ENCODE results near the gene TSGA10.
A peak's percentile ranks its signal among the peaks of the same experiment; 100 is the strongest.
"Not testable (repeated sequence)": the region's sequence is repeated elsewhere in the genome, so short reads cannot be mapped to it uniquely, and the experiment has no call there.

Gene TSGA10

DNA sequence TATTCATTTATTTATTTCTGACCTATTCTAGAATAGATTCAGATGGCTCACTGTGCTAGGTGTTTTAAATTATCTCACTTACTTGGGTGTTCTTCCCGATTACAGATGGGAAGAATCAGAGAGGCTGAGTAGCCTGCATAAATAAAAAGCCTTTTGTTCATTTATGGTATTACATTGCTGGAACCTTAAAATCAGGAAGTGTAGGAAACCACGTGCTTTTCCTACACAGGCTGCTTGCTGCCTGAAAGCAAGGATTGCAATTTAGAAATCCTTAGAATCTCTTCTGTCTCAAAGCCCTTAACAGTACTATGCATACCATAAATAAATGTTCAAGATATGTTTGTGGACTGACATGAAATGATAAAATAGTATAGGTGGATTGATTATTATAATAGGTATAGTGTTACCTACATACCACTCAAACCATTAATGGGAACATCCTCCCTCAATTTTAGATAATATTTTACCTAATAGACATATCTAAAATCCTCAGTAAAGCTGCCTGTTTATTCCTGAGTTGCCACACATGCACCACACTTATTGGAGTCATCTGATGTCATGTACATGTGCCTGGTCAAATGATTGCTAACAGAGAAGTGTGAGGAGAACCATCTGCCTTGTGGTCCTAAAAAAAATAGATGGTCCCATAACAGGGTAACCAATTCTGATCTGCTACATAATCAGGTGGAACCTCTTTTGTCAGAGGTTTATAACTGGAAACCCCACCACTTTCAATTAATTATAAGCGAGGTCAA, 86.7 kb downstream of the TSGA10 start:
- no peak for DNase-seq

DNA sequence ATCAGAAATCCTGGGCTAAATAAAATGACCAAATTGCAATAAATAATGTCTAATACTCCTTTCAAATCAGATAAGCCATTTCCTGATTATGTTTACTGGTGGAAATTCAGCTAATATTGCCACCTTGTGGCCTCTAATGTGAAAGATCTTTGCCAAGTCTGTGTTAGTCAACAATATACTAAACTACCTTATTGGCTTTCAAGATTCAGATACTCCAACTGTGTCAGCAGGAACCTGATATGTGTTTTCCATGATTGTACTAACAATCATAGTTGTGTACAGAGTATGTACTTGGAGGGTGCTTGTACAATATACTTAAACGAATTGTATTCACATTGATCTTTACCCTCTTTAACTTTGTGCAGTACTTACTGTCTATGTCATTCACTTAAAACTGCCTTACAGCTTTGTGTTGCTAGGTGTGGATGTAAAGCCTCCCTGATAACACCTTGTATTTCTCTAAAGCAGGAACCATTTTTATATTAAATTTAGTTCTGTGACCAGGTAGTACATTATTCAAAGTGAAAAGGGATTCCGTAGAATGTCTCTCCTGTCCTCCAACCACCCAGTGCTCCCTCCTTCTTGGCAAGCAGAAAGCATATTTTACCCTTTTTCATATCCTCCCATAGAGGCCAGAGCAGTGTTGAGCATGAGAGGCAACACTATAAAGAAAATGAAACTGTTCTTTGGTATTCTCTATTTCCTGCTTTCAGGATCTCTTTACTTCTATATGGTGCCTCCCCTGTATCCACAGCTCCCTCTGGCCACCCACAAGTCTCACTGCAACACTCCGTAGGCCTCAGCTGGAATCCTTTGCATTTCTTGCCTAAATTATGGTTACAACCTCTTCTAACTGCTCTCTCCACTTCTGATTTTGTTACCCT, 88.4 kb downstream of the TSGA10 start:
- DNase-seq: peak; percentile 6

GRCh38 chr2:99049187-99049586, 105.6 kb downstream of the TSGA10 start:
- DNase-seq: not testable (repeated sequence)

DNA sequence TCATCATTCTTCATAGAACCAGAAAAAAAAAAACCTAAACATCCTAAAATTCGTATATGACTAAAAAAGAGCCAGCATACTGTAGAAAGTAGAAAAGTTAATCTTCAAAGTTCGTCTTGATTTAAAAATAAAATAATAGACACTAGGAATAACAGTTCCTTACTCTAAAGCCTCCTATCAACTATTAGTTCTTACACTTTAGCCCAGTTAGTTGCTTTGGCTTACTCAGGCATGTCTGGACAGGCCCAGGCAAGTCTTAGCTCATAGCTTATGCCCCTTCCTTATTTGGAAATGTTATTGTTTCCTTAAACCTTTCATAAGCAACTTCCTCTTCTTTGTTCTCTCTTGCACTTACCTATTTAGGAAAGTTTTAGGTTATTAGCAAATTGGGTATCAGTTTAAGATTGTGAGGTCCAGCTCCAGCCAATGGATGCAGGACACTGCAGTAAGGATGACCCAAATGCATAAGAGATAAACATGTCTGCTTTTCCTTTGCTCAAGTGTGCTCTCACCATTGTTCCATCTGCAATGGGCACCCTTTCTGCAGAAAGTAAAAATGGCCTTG, 113.9 kb downstream of the TSGA10 start:
- DNase-seq: not testable (repeated sequence)

- no peak for DNase-seq
These were observed 118.8 kb downstream of the TSGA10 start for GRCh38 chr2:99035920-99036319.

DNA sequence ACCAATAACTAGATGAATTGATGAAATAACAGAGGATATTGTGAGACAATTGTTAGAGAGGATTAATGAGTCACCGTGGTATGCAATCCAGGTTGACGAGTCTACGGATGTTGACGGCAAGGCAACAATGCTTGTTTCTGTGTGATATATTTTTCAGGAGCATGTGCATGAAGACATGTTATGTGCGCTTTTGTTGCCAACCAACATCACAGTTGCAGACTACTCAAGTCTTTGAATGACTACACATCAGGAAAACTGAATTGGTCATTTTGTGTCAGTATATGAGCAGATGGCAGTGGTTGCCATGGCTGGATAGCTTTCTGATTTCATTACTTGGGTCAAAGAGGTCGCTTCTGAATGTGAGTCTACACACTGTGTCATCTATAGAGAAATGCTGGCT, 122.0 kb downstream of the TSGA10 start:
- DNase-seq: no peak

GRCh38 chr2:99032001-99032400, 122.7 kb downstream of the TSGA10 start:
- no peak for DNase-seq

GRCh38 chr2:99031481-99031880, 123.3 kb downstream of the TSGA10 start:
- no peak for DNase-seq

DNA sequence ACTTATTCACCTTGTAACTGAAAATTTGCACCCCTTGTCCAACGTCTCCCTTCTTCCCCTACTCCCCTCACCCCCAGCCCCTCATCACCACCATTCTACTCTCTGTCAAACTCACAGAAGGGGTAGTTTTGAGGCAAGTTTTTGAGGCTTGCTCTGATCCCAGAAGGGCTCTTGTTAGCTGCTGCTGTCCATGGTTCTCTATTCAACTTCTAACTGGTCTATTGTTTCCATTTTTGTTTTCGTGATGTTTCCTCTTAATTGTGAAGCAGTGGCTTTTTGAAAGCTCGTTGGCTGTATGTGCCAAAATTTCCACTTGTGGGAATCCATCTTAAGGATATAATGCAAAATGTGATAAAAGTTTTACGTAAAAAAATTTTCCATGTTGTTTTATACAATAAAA, 126.2 kb downstream of the TSGA10 start:
- no peak for DNase-seq

DNA sequence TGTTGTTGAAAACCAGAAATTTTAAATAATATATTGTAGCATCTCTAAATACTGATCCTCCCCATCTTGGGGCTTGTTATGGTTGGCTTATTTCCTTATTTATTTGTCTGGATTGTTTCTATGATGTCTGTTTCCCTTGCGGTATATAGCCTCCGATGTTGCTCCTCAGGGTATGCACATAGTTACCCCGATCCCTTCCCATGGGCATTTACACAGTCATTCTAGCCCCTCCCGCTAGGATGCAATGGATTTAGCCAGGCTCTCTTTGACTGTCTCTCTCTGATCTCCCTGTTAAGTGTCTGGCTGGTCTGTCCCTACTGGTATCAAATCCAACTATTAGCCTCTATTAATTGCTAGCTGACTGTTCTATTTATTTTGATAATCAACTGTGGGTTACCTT, 126.9 kb downstream of the TSGA10 start:
- no peak for DNase-seq

- DNase-seq: no peak
These were observed 154.0 kb downstream of the TSGA10 start for GRCh38 chr2:99000708-99001107.

DNA sequence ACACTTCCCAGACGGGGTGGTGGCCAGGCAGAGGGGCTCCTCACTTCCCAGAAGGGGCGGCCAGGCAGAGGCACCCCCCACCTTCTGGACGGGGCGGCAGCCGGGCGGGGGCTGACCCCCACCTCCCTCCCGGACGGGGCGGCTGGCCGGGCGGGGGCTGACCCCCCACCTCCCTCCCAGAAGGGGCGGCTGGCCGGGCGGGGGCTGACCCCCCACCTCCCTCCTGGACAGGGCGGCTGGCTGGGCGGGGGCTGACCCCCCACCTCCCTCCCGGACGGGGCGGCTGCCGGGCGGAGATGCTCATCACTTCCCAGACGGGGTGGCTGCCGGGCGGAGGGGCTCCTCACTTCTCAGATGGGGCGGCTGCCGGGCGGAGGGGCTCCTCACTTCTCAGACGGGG, 166.0 kb downstream of the TSGA10 start:
- DNase-seq: not testable (repeated sequence)

DNA sequence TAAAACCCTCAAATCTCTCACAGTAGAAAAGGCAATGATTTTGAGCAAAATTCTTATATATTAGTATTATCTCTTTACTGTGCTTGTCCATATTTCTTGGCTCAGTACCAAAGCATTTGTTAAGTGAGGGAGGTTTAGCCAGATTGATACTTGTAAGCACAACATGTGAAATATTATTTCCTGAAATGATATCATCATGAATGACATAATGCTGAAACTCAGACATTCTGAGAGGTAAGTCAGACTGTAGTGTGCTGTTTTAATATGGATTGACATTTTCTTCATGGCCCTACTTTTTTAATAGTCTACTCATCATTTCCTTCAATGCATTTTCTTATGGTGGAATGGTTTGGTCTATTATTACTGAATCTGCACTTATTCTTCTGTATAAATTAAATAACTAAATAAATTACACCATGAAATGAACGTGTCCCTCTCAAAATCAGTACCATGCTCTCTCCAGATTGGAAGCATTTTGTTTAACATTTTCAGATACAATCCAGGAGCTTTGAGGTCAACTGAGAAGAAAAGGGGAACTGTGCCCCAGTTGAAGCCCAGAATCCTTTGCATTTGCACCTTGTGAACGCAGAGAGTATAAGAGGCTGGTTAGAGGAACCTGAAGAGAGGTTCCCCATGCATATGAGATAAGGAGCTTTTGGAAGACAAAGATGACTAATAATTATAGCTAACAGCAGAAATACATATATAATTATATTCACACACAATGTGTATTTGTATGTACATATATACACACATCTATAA, 168.7 kb downstream of the TSGA10 start:
- no peak for DNase-seq

DNA sequence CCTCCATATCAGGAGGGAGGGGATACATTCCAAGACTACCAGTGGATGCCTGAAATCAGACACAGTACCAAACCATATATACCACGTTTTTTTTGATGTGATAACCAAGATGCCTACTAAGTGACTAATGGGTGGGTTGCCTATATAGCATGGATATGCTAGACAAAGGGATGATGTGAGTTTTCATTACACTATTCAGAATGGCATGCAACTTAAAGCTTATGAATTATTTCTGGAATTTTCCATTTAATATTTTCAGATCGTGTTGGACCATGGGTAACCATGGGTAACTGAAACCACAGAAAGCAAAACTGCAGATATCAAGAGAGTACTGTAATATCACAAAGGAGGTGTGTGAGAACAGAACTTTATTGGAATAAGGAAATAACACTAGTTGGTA, 179.1 kb downstream of the TSGA10 start:
- DNase-seq: no peak

DNA sequence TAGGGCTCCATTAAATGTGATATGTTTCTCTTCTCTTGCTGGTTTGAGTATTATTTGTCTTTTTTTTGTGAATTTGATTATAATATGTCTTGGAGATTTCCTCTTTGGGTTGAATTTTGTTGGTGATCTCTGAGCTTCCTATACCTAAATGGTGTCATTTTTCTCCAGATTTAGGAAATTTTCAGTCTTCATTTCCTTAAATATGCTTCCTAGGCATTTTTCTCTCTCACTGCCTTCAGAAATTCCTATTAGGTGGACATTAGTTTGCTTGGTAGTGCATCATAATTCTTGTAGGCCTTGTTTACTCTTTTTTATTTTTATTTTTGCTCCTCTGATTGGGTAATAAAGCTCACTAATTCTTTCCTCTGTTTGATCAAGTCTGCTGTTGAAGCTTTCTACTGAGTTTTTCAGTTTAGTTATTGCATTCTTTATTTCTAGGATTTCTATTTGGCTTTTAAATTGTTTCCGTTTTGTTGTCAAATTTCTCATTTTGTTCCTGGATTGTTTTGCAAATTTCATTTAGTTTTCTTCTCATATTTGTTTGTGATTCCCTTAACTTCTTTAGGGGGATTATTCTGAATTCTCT, 182.1 kb downstream of the TSGA10 start:
- DNase-seq: no peak

- no peak for DNase-seq
These were observed 194.8 kb downstream of the TSGA10 start for GRCh38 chr2:98959810-98960507.

GRCh38 chr2:98952966-98953365, 201.8 kb downstream of the TSGA10 start:
- no peak for DNase-seq

GRCh38 chr2:98948956-98949739, 205.6 kb downstream of the TSGA10 start:
- no peak for DNase-seq

DNA sequence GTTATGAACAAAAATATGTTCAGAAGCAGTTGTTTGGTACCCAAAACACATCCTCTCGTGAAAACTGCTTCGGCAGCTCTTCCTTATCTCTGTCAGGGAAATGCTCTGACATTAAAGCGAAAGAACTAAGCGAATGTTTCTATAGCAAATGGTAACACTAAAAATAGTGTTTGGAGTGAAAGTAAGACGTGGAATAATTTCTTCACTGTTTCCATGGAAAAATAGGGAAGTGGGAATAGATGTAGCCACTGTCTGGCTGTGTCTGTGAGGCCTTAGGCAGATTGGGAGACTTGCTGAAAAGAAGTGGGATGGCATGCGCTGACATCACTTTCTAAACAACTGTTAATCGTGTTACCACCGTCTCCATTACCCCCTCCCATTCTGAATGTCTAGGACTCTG, 207.2 kb downstream of the TSGA10 start:
- no peak for DNase-seq
